ACC112 (cell line): ENCODE results near the gene MASP2.
A peak's percentile ranks its signal among the peaks of the same experiment; 100 is the strongest.
"Not testable (repeated sequence)": the region's sequence is repeated elsewhere in the genome, so short reads cannot be mapped to it uniquely, and the experiment has no call there.

Experiments
- H2AFZ ChIP-seq: fragments of 200-600 bp; sonication (generic); one replicate; pipeline ENCODE4 v1.6.0; 2017; ENCODE audit warnings: antibody characterized with exemption, low read length; ENCODE audit not compliant: unreplicated experiment
- H3K27ac ChIP-seq: fragments of 200-600 bp; sonication (generic); 2 replicates; pipeline ENCODE4 v1.5.1; 2014; ENCODE audit warnings: low read depth, mild to moderate bottlenecking, antibody characterized with exemption, low read length, moderate library complexity
- H3K27me3 ChIP-seq: fragments of 200-600 bp; sonication (generic); 2 replicates; pipeline ENCODE4 v1.6.1; 2014; ENCODE audit warnings: mild to moderate bottlenecking, antibody characterized with exemption, low read length, moderate library complexity, mixed read lengths; ENCODE audit not compliant: insufficient read depth
- H3K36me3 ChIP-seq: fragments of 200-600 bp; sonication (generic); 2 replicates; pipeline ENCODE4 v1.6.1; 2016; ENCODE audit warnings: mild to moderate bottlenecking, antibody characterized with exemption, low read length, moderate library complexity, mixed read lengths; ENCODE audit not compliant: insufficient read depth
- H3K4me1 ChIP-seq: fragments of 200-600 bp; sonication (generic); one replicate; pipeline ENCODE4 v1.6.1; 2016; ENCODE audit warnings: low read length, mixed read lengths; ENCODE audit not compliant: insufficient read depth, unreplicated experiment, control insufficient read depth
- H3K4me3 ChIP-seq: fragments of 200-600 bp; sonication (generic); 2 replicates; pipeline ENCODE4 v1.5.1; 2014; ENCODE audit warnings: mild to moderate bottlenecking, low read depth, low read length
- H3K79me2 ChIP-seq: fragments of 200-600 bp; sonication (generic); one replicate; pipeline ENCODE4 v1.6.0; 2016; ENCODE audit warnings: low read length; ENCODE audit not compliant: control insufficient read depth, unreplicated experiment, insufficient read depth

The MASP2 gene

DNA sequence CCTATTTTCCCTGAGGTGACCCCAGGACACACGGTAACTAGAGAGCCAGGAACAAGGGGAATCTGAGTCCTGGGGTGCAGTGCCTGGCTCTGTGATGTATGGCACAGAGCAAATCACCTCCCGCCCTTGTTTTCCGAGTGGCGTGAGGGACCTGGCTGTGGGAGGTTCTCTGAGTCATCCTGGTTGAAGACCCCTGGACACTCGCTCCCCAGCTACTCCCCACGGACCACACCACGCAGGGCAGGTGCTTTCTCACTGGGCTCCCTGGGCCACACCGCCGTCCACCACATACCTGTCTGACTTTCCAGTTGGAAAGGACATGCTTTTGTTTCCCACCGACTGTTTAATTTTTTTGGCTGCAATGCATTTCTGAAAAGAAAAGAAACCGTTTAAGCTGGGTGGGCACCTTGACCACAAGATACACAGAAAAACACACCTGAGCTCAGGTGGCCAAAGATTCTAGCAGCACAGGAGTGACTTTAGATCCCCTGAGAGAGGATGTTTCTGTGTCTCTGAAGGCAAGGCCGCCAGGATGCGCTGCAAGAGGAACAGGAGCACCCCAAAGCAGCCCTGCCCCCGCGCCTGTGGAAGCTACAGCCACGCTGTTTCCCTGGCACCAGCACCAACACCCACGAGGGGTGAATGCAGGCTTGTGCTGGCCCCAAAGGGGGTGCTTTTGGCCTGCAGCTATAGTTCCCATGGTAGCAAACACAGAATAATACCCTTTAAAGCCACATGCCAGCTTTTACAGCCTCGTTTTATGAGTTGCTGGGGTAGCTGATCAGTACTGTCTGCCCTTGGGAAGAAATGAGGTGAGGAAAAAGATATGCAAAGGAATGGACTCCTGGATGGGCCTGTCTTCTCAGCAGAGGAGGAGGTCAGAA lies 20.9 kb upstream of the MASP2 start:
- no peak overlapping the region for H3K27ac ChIP-seq
- peaks cover 19% of the 10 kb centered on the region for H3K36me3 ChIP-seq
- H2AFZ ChIP-seq: no peak overlapping the region
- no peaks in the 10 kb centered on the region for H3K4me1 ChIP-seq
- H3K27me3 ChIP-seq: no peaks in the 10 kb centered on the region
- no peaks in the 10 kb centered on the region for H3K79me2 ChIP-seq
- no peak overlapping the region for H3K4me3 ChIP-seq

- Histone ChIP-seq H3K79me2 (peaks cover 5% of the 10 kb centered on the region), H3K27me3 (no peaks in the 10 kb centered on the region), H3K4me1 (peaks cover 5% of the 10 kb centered on the region), H3K4me3 (no peak overlapping the region), H2AFZ (no peak overlapping the region), H3K36me3 (peaks cover 19% of the 10 kb centered on the region), H3K27ac (no peak overlapping the region)
These were observed 18.8 kb upstream of the MASP2 start for GRCh38 chr1:11065796-11066195.

DNA sequence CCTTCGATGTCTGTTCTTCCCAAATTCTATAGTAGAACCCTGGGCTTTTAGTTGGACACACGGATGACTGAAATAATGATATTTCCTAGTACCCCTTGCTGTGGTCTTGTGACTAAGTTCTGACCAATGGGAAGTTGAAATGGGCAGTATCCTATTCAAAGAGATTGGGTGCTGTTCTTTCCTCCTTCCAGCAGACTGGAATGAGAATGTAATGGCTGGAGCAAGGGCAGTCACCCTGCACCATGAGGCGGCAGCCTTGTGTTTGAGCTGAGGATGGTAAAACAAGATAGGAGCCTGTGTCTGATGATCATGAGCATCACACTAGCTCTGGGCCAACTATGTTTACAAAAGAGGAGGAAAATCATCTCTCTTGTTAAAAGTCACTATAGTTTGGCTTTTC lies 17.9 kb upstream of the MASP2 start:
- Histone ChIP-seq H3K27me3 (no peaks in the 10 kb centered on the region), H2AFZ (no peak overlapping the region), H3K4me1 (peaks cover 5% of the 10 kb centered on the region), H3K27ac (no peak overlapping the region), H3K4me3 (no peak overlapping the region), H3K79me2 (peaks cover 5% of the 10 kb centered on the region), H3K36me3 (peaks cover 19% of the 10 kb centered on the region)

DNA sequence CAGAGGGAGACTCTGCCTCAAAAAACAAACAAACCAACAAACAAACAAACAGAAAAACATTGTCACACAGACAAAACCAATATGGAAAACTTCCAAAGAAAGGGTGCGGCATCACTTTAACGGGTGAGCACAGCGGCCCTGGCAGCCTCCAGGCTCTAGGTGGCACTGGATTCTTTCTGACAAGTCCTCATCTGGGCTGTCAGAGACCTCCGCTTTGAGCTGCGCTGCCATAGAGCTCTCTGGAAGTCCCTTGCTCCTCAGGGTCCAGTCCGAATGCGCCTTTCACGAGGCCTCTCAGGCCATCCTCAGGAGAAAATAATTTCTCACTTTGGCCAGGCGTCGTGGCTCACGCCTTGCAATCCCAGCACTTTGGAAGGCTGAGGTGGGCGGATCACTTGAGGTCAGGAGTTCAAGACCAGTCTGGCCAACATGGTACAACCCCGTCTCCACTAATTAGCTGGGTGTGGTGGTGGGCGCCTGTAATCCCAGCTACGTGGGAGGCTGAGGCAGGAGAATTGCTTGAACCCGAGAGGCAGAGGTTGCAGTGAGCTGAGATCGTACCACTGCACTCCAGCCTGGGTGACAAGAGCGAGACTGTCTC lies 17.0 kb upstream of the MASP2 start:
- H2AFZ ChIP-seq, H3K27me3 ChIP-seq, H3K4me3 ChIP-seq, H3K4me1 ChIP-seq, H3K27ac ChIP-seq: not testable (repeated sequence)
- peaks cover 11% of the 10 kb centered on the region for H3K79me2 ChIP-seq
- peaks cover 19% of the 10 kb centered on the region for H3K36me3 ChIP-seq

DNA sequence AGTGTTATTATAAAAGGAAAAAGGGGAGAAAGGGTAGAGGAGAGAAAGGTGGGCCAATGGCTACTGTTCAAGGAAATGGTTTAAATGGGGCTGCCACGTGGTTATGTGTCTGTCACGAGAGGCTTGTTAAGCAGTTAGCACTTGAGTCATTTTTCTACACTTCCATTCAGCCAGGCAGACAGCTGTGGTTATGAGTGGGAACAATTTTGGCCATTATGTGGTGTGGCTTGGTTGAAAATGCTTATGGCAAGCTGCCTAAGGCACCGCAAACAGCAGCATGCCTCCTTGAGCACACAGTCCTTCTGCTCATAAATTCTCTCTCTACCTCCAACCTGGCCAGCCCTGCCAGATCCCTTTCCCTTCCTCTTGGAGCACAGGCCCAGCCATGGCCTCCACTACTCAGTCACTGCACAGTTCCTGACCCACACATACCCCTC lies 15.9 kb upstream of the MASP2 start:
- H3K27ac ChIP-seq: no peak overlapping the region
- peaks cover 19% of the 10 kb centered on the region for H3K36me3 ChIP-seq
- no peak overlapping the region for H3K4me3 ChIP-seq
- H3K4me1 ChIP-seq: peaks cover 5% of the 10 kb centered on the region
- peaks cover 18% of the 10 kb centered on the region for H3K79me2 ChIP-seq
- H3K27me3 ChIP-seq: no peaks in the 10 kb centered on the region
- no peak overlapping the region for H2AFZ ChIP-seq

GRCh38 chr1:11061652-11062365 lies 14.8 kb upstream of the MASP2 start:
- H3K36me3 ChIP-seq: peaks cover 13% of the 10 kb centered on the region
- H3K4me1 ChIP-seq: peaks cover 5% of the 10 kb centered on the region
- H3K79me2 ChIP-seq: peaks cover 18% of the 10 kb centered on the region
- H2AFZ ChIP-seq: no peak overlapping the region
- peak overlapping the region; percentile 86; the same call in 1 of the 2 replicates for H3K4me3 ChIP-seq
- no peak overlapping the region for H3K27ac ChIP-seq
- no peaks in the 10 kb centered on the region for H3K27me3 ChIP-seq

GRCh38 chr1:11059968-11060830 lies 13.2 kb upstream of the MASP2 start, which contains the start of gene SRM:
Gene SRM, minus strand, starts transcription at chr1:11060018. Its CDS starts 75 bp downstream, at chr1:11059943.
- Histone ChIP-seq H3K27ac (peak within 1 kb of the TSS; percentile 32), H2AFZ (peak within 1 kb of the TSS; percentile 65), H3K4me1 (peaks cover 5% of the 10 kb centered on the region), H3K79me2 (peaks cover 18% of the 10 kb centered on the region), H3K36me3 (peaks cover 5% of the 10 kb centered on the region), H3K4me3 (peak within 1 kb of the TSS; percentile 95), H3K27me3 (no peaks in the 10 kb centered on the region)

DNA sequence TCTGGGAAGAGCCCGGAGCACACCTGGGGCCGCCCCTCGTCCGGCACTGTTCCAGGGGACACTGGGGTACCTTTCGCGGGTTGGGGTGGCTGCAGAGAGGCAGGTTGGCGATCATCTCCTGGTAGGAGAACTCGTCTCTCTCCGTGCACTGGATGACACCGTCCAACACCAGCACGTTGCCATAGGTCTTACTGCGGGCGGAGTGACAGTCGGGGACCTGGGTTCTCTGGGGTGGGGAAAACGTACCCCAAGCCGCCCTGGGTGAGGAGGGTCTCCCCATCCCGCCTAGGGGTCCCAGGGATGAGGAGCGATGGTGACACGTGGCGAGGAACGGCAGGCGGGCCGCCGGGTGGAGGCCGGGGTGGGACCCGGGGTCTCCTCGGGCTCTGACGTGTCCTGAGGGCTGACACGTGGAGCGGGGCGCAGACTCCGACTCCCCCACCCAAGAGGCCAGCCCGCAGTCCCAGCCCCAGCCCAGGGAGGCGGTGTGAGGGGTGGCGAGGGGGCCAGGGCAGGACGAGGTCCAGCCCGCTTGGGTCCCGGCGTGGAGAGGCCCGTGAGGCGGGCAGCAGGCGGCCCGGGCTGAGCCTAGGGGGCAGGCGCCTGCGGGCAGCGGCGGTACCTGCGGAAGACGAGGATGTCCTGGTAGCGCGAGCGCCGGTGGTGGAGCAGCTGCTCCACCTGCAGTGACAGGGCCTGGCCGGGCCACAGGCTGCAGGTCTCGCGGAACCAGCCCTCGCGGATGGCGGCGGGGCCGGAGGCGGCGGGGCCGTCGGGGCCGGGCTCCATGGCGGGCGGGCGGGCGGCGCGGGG lies 12.3 kb upstream of the MASP2 start:
- peaks cover 5% of the 10 kb centered on the region for H3K4me1 ChIP-seq
- H2AFZ ChIP-seq: peak overlapping the region; percentile 13
- peak overlapping the region; percentile 95 for H3K4me3 ChIP-seq
- H3K79me2 ChIP-seq: peaks cover 18% of the 10 kb centered on the region
- no peaks in the 10 kb centered on the region; the same call in 1 of the 2 replicates for H3K36me3 ChIP-seq
- H3K27ac ChIP-seq: no peak overlapping the region
- no peaks in the 10 kb centered on the region for H3K27me3 ChIP-seq

GRCh38 chr1:11058595-11059154 lies 11.6 kb upstream of the MASP2 start:
- H3K27me3 ChIP-seq: no peaks in the 10 kb centered on the region
- H2AFZ ChIP-seq: no peak overlapping the region
- no peaks in the 10 kb centered on the region; the same call in 1 of the 2 replicates for H3K36me3 ChIP-seq
- H3K4me3 ChIP-seq: peak overlapping the region; percentile 95
- H3K27ac ChIP-seq: no peak overlapping the region
- peaks cover 18% of the 10 kb centered on the region for H3K79me2 ChIP-seq
- H3K4me1 ChIP-seq: peaks cover 5% of the 10 kb centered on the region
